Measurements from ENCODE around the gene RERE.

RERE gene

GRCh38 chr1:8863138-8863537 lies 45.7 kb upstream of the RERE start:
- H3K4me1 ChIP-seq, result no peaks in the 10 kb centered on the region
- peaks cover 96% of the 10 kb centered on the region for H3K36me3 ChIP-seq
- no peak for TF ChIP-seq CTCF (IDR thresholded peaks at IDR 0.05; ENCODE audit: low read depth, low read length)
- no peaks in the 10 kb centered on the region for H3K9me3 ChIP-seq
- H3K4me3 ChIP-seq (ENCODE audit: low read depth, low read length), result no peak overlapping the region
- no peaks in the 10 kb centered on the region for H3K27me3 ChIP-seq
- no peak for DNase-seq

- no peaks in the 10 kb centered on the region for H3K27me3 ChIP-seq
- no peaks in the 10 kb centered on the region for H3K4me1 ChIP-seq
- no peak overlapping the region for H3K4me3 ChIP-seq (ENCODE audit: low read depth, low read length)
- peaks cover 95% of the 10 kb centered on the region for H3K36me3 ChIP-seq
- TF ChIP-seq CTCF (IDR thresholded peaks at IDR 0.05; ENCODE audit: low read depth, low read length), result peak; percentile 66
- H3K9me3 ChIP-seq, result no peaks in the 10 kb centered on the region
- peak; percentile 57 for DNase-seq
Observed at GRCh38 chr1:8862528-8862927, 45.1 kb upstream of the RERE start.

- Histone ChIP-seq H3K4me1 (no peaks in the 10 kb centered on the region), H3K36me3 (peaks cover 81% of the 10 kb centered on the region), H3K9me3 (no peaks in the 10 kb centered on the region), H3K4me3 (ENCODE audit: low read depth, low read length) (no peak overlapping the region), H3K27me3 (no peaks in the 10 kb centered on the region)
- no peak for DNase-seq
- TF ChIP-seq CTCF (IDR thresholded peaks at IDR 0.05; ENCODE audit: low read depth, low read length), result no peak
Observed at GRCh38 chr1:8860738-8861516, 43.5 kb upstream of the RERE start.

GRCh38 chr1:8858888-8859706 lies 41.7 kb upstream of the RERE start:
- Histone ChIP-seq H3K36me3 (peaks cover 64% of the 10 kb centered on the region), H3K9me3 (no peaks in the 10 kb centered on the region), H3K27me3 (no peaks in the 10 kb centered on the region), H3K4me3 (ENCODE audit: low read depth, low read length) (no peak overlapping the region), H3K4me1 (no peaks in the 10 kb centered on the region)
- peak; percentile 61 for TF ChIP-seq CTCF (IDR thresholded peaks at IDR 0.05; ENCODE audit: low read depth, low read length)
- peak; percentile 46 for DNase-seq

GRCh38 chr1:8858112-8858668 lies 40.8 kb upstream of the RERE start:
- Histone ChIP-seq H3K4me1 (no peaks in the 10 kb centered on the region), H3K27me3 (no peaks in the 10 kb centered on the region), H3K9me3 (no peaks in the 10 kb centered on the region), H3K36me3 (peaks cover 54% of the 10 kb centered on the region), H3K4me3 (ENCODE audit: low read depth, low read length) (no peak overlapping the region)
- no peak for TF ChIP-seq CTCF (IDR thresholded peaks at IDR 0.05; ENCODE audit: low read depth, low read length)
- DNase-seq, result no peak
